CD14-positive monocyte (primary cell): ENCODE data around the gene LCLAT1. TPM values are rescaled to one million over a fixed set of nuclear protein-coding genes. Genes with fewer than 3 reads are reported as not detected.

Experiments used
- DNase-seq, 3 donors: peaks; one replicate each; pipeline ENCODE4 v3.0.0-alpha.2; 2011 to 2022
- H2AFZ ChIP-seq: 2 replicates; pipeline ENCODE4 v1.6.0; 2012; ENCODE audit warnings: mild to moderate bottlenecking, low read depth, low read length, inconsistent platforms; ENCODE audit not compliant: insufficient read depth, poor library complexity, severe bottlenecking
- H3K27ac ChIP-seq, 2 donors: 1 replicate in 1 of 2; 2 replicates in 1 of 2; pipeline ENCODE4 v1.5.1; 2012 to 2013; ENCODE audit warnings: low read length in 2 of 2, control low read depth in 1 of 2, inconsistent platforms in 1 of 2, low read depth in 1 of 2, mild to moderate bottlenecking in 1 of 2
- H3K27me3 ChIP-seq, 2 donors: one replicate each; pipeline versions ENCODE4 v1.6.0 to v1.6.1; 2011 to 2013; ENCODE audit warnings: low read length in 2 of 2; ENCODE audit not compliant: control insufficient read depth in 2 of 2, insufficient read depth in 2 of 2
- H3K36me3 ChIP-seq, 2 donors: replicated peaks in 1 of 2; 1 replicate in 1 of 2; 2 replicates in 1 of 2; pipeline versions ENCODE4 v1.5.1 to v1.6.1; 2012 to 2013; ENCODE audit warnings: low read length in 2 of 2, control low read depth in 1 of 2, inconsistent platforms in 1 of 2, mild to moderate bottlenecking in 1 of 2; ENCODE audit not compliant: insufficient read depth in 2 of 2, control insufficient read depth in 1 of 2
- H3K4me1 ChIP-seq, 2 donors: 1 replicate in 1 of 2; 2 replicates in 1 of 2; pipeline versions ENCODE4 v1.5.1 to v1.6.1; 2012 to 2013; ENCODE audit warnings: low read length in 2 of 2, control low read depth in 1 of 2, inconsistent platforms in 1 of 2, mild to moderate bottlenecking in 1 of 2, moderate library complexity in 1 of 2; ENCODE audit not compliant: insufficient read depth in 2 of 2, control insufficient read depth in 1 of 2
- H3K4me2 ChIP-seq: replicated peaks from 2 replicates; pipeline ENCODE3; 2012; ENCODE audit warnings: low read length, moderate library complexity, mild to moderate bottlenecking; ENCODE audit not compliant: poor library complexity, severe bottlenecking; ENCODE audit errors: extremely low read depth
- H3K4me3 ChIP-seq, 3 experiments: fragments of 200-600 bp in 1 of 3; sonication (generic) in 1 of 3; replicated peaks in 1 of 3; 1 replicate in 2 of 3; 2 replicates in 1 of 3; pipeline ENCODE4 v1.5.1; 2011 to 2013; ENCODE audit warnings: low read length in 3 of 3, mild to moderate bottlenecking in 3 of 3, control low read depth in 2 of 3, low read depth in 2 of 3, inconsistent platforms in 1 of 3, moderate library complexity in 1 of 3
- H3K79me2 ChIP-seq: 2 replicates; pipeline ENCODE4 v1.6.0; 2012; ENCODE audit warnings: mild to moderate bottlenecking, control low read depth, inconsistent platforms, low read length, moderate library complexity; ENCODE audit not compliant: insufficient read depth
- H3K9ac ChIP-seq: 2 replicates; pipeline ENCODE4 v1.6.0; 2017; ENCODE audit warnings: low read length, mild to moderate bottlenecking; ENCODE audit not compliant: insufficient read depth, poor library complexity, severe bottlenecking
- H3K9me3 ChIP-seq, 2 donors: replicated peaks in 1 of 2; 1 replicate in 1 of 2; 2 replicates in 1 of 2; pipeline versions ENCODE4 v1.5.1 to v1.6.1; 2012 to 2013; ENCODE audit warnings: low read length in 2 of 2, control low read depth in 1 of 2; ENCODE audit not compliant: control insufficient read depth in 1 of 2, insufficient read depth in 1 of 2
- H4K20me1 ChIP-seq: 2 replicates; pipeline ENCODE4 v1.6.0; 2012; ENCODE audit warnings: mild to moderate bottlenecking, low read length, control low read depth, moderate library complexity; ENCODE audit not compliant: insufficient read depth
- H3K27ac Mint-ChIP-seq, 7 donors: one replicate each; pipeline ENCODE4 v1.8.0; 2020; ENCODE audit warnings: mild to moderate bottlenecking in 7 of 7, mixed read lengths in 7 of 7, moderate library complexity in 6 of 7, inconsistent platforms in 2 of 7
- H3K27me3 Mint-ChIP-seq, 3 donors: one replicate each; pipeline ENCODE4 v1.8.0; 2021 to 2022; ENCODE audit warnings: low read depth in 3 of 3, mild to moderate bottlenecking in 3 of 3, mixed read lengths in 3 of 3, moderate library complexity in 3 of 3, inconsistent platforms in 1 of 3
- H3K36me3 Mint-ChIP-seq, 2 donors: one replicate each; pipeline ENCODE4 v1.8.0; 2020; ENCODE audit warnings: mixed read lengths in 2 of 2, inconsistent platforms in 1 of 2, mild to moderate bottlenecking in 1 of 2
- H3K4me1 Mint-ChIP-seq: one replicate; pipeline ENCODE4 v1.8.0; 2020; ENCODE audit warnings: mild to moderate bottlenecking, mixed read lengths
- H3K4me3 Mint-ChIP-seq, 2 donors: one replicate each; pipeline ENCODE4 v1.8.0; 2020; ENCODE audit warnings: mild to moderate bottlenecking in 2 of 2, mixed read lengths in 2 of 2, moderate library complexity in 1 of 2
- H3K9me3 Mint-ChIP-seq, 7 donors: one replicate each; pipeline ENCODE4 v1.8.0; 2020 to 2022; ENCODE audit warnings: mixed read lengths in 7 of 7, mild to moderate bottlenecking in 6 of 7, moderate library complexity in 6 of 7, inconsistent platforms in 2 of 7
- WGBS: methylation state at CpG from one replicate; pipeline ENCODE4 v1.1.5; 2013; ENCODE audit warnings: missing lambda C conversion rate; ENCODE audit not compliant: insufficient coverage; 5-methylcytosine and 5-hydroxymethylcytosine counted together
- intact Hi-C, 2 donors: fragments of 100-400 bp; cut with micrococcal nuclease; formaldehyde crosslinking; loops; one replicate each; pipeline versions ENCODE4 v1.15.0 to v1.15.1; 2023
- polyA plus RNA-seq, 3 donors: library from polyadenylated mRNA; depleted of rRNA in 1 of 3; unstranded in 2 of 3; stranded (reverse) in 1 of 3; fragments of 300-500 nt in 2 of 3; fragments of >200 nt in 1 of 3; fragmentation: Illumina TruSeq in 2 of 3; gene quantifications; 1 replicate in 2 of 3; 2 replicates in 1 of 3; pipeline ENCODE4 v1.2.3, GENCODE V29; 2012 to 2021
- TF ChIP-seq, protein P1 (sequence below): fragments of 200-600 bp; IDR thresholded peaks from one replicate; pipeline ENCODE4 v1.8.0; 2022; ENCODE audit warnings: antibody characterized with exemption, mild to moderate bottlenecking

The LCLAT1 gene
- polyA plus RNA-seq, 3 donors, result 1.2 to 5.7 (median 1.3) TPM

DNA sequence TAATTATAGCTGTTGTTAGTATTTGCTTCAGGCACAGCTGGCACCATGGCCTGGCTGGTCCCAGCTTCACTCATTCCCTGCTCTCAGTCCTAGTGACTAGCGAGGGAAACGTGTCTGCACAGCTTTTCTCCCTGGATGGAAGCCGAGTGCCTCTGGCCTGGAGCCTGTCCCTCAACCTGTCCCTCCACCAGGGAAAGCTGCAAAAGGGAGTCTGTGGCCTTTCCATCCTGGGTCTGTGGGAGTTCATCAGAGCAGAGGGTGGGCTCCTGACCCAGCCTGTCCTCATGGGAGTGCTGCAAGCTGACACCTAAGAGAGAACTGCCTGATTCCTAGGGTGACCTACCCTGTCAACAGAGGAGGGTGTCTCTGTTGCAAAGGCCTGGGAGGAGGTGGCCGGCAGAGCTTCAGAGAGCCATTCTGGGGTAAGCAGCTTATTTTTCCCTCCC lies 241.9 kb downstream of the LCLAT1 start:
- Histone ChIP-seq H3K27me3 (no peaks in the 10 kb centered on the region), H3K4me2 (no peak overlapping the region), H3K4me3 (no peak overlapping the region), H4K20me1 (no peaks in the 10 kb centered on the region), H3K9me3 (no peaks in the 10 kb centered on the region), H3K79me2 (no peaks in the 10 kb centered on the region), H3K9ac (no peak overlapping the region), H2AFZ (no peak overlapping the region), H3K36me3 (no peaks in the 10 kb centered on the region), H3K27ac (no peak overlapping the region), H3K4me1 (peaks cover 5 to 8% of the 10 kb centered on the region in 2 donors)
- WGBS, result 95% methylated on average over 3 of the region's 4 CpGs
- Mint-ChIP-seq H3K4me3 (no peak overlapping the region), H3K27ac (peak overlapping the region in 1 of 7 donors; percentile 28), H3K27me3 (peaks cover 0 to 7% (median 2%) of the 10 kb centered on the region in 3 donors), H3K4me1 (peaks cover 14% of the 10 kb centered on the region), H3K9me3 (peaks cover 0 to 3% (median 0%) of the 10 kb centered on the region in 7 donors), H3K36me3 (no peaks in the 10 kb centered on the region)
- TF ChIP-seq, protein P1, sequence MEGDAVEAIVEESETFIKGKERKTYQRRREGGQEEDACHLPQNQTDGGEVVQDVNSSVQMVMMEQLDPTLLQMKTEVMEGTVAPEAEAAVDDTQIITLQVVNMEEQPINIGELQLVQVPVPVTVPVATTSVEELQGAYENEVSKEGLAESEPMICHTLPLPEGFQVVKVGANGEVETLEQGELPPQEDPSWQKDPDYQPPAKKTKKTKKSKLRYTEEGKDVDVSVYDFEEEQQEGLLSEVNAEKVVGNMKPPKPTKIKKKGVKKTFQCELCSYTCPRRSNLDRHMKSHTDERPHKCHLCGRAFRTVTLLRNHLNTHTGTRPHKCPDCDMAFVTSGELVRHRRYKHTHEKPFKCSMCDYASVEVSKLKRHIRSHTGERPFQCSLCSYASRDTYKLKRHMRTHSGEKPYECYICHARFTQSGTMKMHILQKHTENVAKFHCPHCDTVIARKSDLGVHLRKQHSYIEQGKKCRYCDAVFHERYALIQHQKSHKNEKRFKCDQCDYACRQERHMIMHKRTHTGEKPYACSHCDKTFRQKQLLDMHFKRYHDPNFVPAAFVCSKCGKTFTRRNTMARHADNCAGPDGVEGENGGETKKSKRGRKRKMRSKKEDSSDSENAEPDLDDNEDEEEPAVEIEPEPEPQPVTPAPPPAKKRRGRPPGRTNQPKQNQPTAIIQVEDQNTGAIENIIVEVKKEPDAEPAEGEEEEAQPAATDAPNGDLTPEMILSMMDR, result no peak
- no peak for DNase-seq
- intact Hi-C loops, result no loop called here

- Histone ChIP-seq H3K9me3 (no peaks in the 10 kb centered on the region), H3K79me2 (no peaks in the 10 kb centered on the region), H3K4me2 (no peak overlapping the region), H2AFZ (no peak overlapping the region), H3K27me3 (no peaks in the 10 kb centered on the region), H3K36me3 (no peaks in the 10 kb centered on the region), H4K20me1 (no peaks in the 10 kb centered on the region), H3K4me1 (peaks cover 5 to 8% of the 10 kb centered on the region in 2 donors), H3K4me3 (no peak overlapping the region), H3K9ac (no peak overlapping the region), H3K27ac (no peak overlapping the region)
- 69% methylated on average over 6 of the region's 6 CpGs for WGBS
- H3K4me3 Mint-ChIP-seq, result no peak overlapping the region
- H3K9me3 Mint-ChIP-seq, result peaks cover 0 to 3% (median 0%) of the 10 kb centered on the region in 7 donors
- H3K36me3 Mint-ChIP-seq, result no peaks in the 10 kb centered on the region
- DNase-seq, result no peak
- H3K27ac Mint-ChIP-seq, result no peak overlapping the region
- peaks cover 14% of the 10 kb centered on the region for H3K4me1 Mint-ChIP-seq
- TF ChIP-seq, protein P1, result no peak
- H3K27me3 Mint-ChIP-seq, result peaks cover 0 to 7% (median 3%) of the 10 kb centered on the region in 3 donors
- intact Hi-C loops, result no loop called here
Observed at GRCh38 chr2:30689496-30690125, 242.6 kb downstream of the LCLAT1 start.
